HCT116 (cell line): ENCODE measurements around the gene MYOM1.

ENCODE experiments used
- EGR1 ChIP-seq: IDR thresholded peaks from 2 replicates; pipeline ENCODE4 v1.6.1; 2012; ENCODE audit warnings: low read depth
- EZH2 ChIP-seq: fragments of 200-600 bp; sonication (generic); IDR thresholded peaks from 2 replicates; pipeline ENCODE4 v1.6.1; 2017; ENCODE audit warnings: antibody characterized with exemption, mixed run types
- JUND ChIP-seq: IDR thresholded peaks from 2 replicates; pipeline ENCODE4 v1.6.1; 2012
- POLR2A ChIP-seq: IDR thresholded peaks from 2 replicates; pipeline ENCODE4 v1.7.0; 2011; ENCODE audit warnings: borderline replicate concordance; ENCODE audit not compliant: insufficient read depth, insufficient read length; ENCODE audit errors: extremely low read depth
- POLR2AphosphoS5 ChIP-seq: IDR thresholded peaks from 2 replicates; pipeline ENCODE4 v1.6.1; 2011; ENCODE audit warnings: mild to moderate bottlenecking, low read depth, low read length, moderate library complexity
- SIN3A ChIP-seq: IDR thresholded peaks from 2 replicates; pipeline ENCODE4 v1.6.1; 2012; ENCODE audit warnings: low read depth
- YY1 ChIP-seq: IDR thresholded peaks from 2 replicates; pipeline ENCODE4 v1.6.1; 2011; ENCODE audit warnings: low read length, low read depth, moderate library complexity, mild to moderate bottlenecking; ENCODE audit not compliant: insufficient replicate concordance; ENCODE audit errors: extremely low read depth
- ZNF274 ChIP-seq: fragments of 200-500 bp; sonication (Bioruptor generic); IDR thresholded peaks from 2 replicates; pipeline ENCODE4 v1.6.1; 2014; ENCODE audit warnings: mild to moderate bottlenecking, low read depth, low read length, inconsistent platforms
- TF ChIP-seq, protein P1 (sequence below), 3 experiments: fragments of 200-600 bp in 1 of 3; sonication (generic) in 1 of 3; IDR thresholded peaks in 2 of 3; conservative IDR thresholded peaks in 1 of 3; 2 replicates each; pipeline ENCODE4 v1.5.1; 2012 to 2017; ENCODE audit warnings: low read depth in 2 of 3, low read length in 2 of 3, antibody characterized with exemption in 1 of 3, borderline replicate concordance in 1 of 3, control low read depth in 1 of 3, mild to moderate bottlenecking in 1 of 3, mixed read lengths in 1 of 3, mixed run types in 1 of 3, moderate library complexity in 1 of 3; ENCODE audit not compliant: insufficient read depth in 1 of 3
- TF ChIP-seq, protein P2 (sequence below): IDR thresholded peaks from 2 replicates; pipeline ENCODE4 v1.6.1; 2012
- TF ChIP-seq, protein P3 (sequence below): IDR thresholded peaks from 2 replicates; pipeline ENCODE4 v1.6.1; 2012; ENCODE audit warnings: low read depth

DNA sequence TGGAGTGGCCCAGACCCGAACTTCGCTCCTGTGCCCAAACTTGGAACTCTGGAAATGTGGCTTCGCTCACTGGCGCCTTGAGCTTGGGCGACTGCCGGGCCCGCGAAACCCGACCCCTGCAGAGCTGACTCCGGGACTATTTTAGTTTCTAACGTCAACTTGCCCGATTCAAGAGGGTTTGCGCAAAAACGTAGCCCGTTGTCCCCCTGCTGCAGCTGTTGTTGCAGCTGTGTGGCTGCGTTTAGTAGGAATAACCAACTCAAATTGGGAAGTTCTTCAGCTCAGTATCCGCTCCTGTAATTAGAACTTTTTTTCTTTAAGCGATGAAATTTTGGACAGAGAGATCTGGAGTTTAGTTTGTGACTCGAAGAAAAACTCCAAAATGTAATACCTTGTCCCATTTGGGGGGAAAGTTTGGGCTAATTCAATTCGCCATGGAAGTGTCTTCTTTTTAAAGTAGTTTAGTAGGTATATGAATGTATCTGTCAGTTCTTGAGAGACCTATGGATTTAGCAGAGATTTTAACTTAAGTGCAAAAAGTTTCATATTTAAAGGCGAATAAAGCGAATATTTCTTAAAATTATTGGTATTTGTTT is 28.4 kb upstream of the MYOM1 start:
- no peak for TF ChIP-seq EZH2
- TF ChIP-seq, protein P1, sequence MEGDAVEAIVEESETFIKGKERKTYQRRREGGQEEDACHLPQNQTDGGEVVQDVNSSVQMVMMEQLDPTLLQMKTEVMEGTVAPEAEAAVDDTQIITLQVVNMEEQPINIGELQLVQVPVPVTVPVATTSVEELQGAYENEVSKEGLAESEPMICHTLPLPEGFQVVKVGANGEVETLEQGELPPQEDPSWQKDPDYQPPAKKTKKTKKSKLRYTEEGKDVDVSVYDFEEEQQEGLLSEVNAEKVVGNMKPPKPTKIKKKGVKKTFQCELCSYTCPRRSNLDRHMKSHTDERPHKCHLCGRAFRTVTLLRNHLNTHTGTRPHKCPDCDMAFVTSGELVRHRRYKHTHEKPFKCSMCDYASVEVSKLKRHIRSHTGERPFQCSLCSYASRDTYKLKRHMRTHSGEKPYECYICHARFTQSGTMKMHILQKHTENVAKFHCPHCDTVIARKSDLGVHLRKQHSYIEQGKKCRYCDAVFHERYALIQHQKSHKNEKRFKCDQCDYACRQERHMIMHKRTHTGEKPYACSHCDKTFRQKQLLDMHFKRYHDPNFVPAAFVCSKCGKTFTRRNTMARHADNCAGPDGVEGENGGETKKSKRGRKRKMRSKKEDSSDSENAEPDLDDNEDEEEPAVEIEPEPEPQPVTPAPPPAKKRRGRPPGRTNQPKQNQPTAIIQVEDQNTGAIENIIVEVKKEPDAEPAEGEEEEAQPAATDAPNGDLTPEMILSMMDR (IDR thresholded peaks at IDR 0.05 in 2 of 3, conservative IDR thresholded peaks at IDR 0.05 in 1 of 3; ENCODE audit: borderline replicate concordance in 1 of 3, insufficient read depth in 1 of 3, low read depth in 2 of 3, low read length in 2 of 3): no peak
- TF ChIP-seq, protein P2, sequence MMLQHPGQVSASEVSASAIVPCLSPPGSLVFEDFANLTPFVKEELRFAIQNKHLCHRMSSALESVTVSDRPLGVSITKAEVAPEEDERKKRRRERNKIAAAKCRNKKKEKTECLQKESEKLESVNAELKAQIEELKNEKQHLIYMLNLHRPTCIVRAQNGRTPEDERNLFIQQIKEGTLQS: no peak
- TF ChIP-seq POLR2A: no peak
- no peak for TF ChIP-seq EGR1
- TF ChIP-seq POLR2AphosphoS5: no peak
- TF ChIP-seq SIN3A: no peak
- TF ChIP-seq YY1: no peak
- no peak for TF ChIP-seq JUND
- TF ChIP-seq, protein P3, sequence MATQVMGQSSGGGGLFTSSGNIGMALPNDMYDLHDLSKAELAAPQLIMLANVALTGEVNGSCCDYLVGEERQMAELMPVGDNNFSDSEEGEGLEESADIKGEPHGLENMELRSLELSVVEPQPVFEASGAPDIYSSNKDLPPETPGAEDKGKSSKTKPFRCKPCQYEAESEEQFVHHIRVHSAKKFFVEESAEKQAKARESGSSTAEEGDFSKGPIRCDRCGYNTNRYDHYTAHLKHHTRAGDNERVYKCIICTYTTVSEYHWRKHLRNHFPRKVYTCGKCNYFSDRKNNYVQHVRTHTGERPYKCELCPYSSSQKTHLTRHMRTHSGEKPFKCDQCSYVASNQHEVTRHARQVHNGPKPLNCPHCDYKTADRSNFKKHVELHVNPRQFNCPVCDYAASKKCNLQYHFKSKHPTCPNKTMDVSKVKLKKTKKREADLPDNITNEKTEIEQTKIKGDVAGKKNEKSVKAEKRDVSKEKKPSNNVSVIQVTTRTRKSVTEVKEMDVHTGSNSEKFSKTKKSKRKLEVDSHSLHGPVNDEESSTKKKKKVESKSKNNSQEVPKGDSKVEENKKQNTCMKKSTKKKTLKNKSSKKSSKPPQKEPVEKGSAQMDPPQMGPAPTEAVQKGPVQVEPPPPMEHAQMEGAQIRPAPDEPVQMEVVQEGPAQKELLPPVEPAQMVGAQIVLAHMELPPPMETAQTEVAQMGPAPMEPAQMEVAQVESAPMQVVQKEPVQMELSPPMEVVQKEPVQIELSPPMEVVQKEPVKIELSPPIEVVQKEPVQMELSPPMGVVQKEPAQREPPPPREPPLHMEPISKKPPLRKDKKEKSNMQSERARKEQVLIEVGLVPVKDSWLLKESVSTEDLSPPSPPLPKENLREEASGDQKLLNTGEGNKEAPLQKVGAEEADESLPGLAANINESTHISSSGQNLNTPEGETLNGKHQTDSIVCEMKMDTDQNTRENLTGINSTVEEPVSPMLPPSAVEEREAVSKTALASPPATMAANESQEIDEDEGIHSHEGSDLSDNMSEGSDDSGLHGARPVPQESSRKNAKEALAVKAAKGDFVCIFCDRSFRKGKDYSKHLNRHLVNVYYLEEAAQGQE: no peak
- no peak for TF ChIP-seq ZNF274
